Measurements from ENCODE around the gene CNST. TPM values are rescaled to one million over a fixed set of nuclear protein-coding genes. Genes with fewer than 3 reads are reported as not detected.

CNST gene
- total RNA-seq, 3 donors from 2014 or later (not counting 1 experiment from before 2014, with no cell fraction given) = 48.2 to 56.1 (median 49.7) TPM

Other genes with a start within 250 kb of the CNST start
- gene SMYD3, start 59.2 kb upstream of the CNST start, total RNA-seq = 10 to 100 TPM; 43.6 to 48.0 (median 46.1) TPM
- gene TFB2M, start 195 bp upstream of the CNST start, total RNA-seq = 10 to 100 TPM; 13.4 to 15.1 (median 15.1) TPM
- gene SCCPDH, start 158.0 kb downstream of the CNST start, total RNA-seq = 10 to 100 TPM in 1 of 3 donors, 1 to 10 TPM in 2; 5.3 to 24.8 (median 9.2) TPM